ENCODE measurements around the gene BICD1.

BICD1 gene

GRCh38 chr12:32407795-32408194, 301.1 kb downstream of the BICD1 start:
- no peak for DNase-seq

GRCh38 chr12:32413412-32413811, 306.8 kb downstream of the BICD1 start:
- no peak for DNase-seq

- DNase-seq, result no peak
Measured at GRCh38 chr12:32418221-32418620, 311.6 kb downstream of the BICD1 start.

GRCh38 chr12:32418903-32419519, 312.4 kb downstream of the BICD1 start:
- no peak for DNase-seq

- DNase-seq, result no peak
Measured at GRCh38 chr12:32419520-32419960, 312.9 kb downstream of the BICD1 start.

- no peak for DNase-seq
Measured at GRCh38 chr12:32420356-32420755, 313.7 kb downstream of the BICD1 start.

GRCh38 chr12:32423559-32423958, 316.9 kb downstream of the BICD1 start:
- no peak for DNase-seq

GRCh38 chr12:32431025-32431424, 324.4 kb downstream of the BICD1 start:
- DNase-seq, result no peak
